DMS79 treated with DMSO at 0.1 percent for 48 hours (cell line): ENCODE measurements around the gene ATP2C2.

ENCODE experiments used
- DNase-seq: peaks from one replicate; lab custom pipeline; 2025; lab: John Stamatoyannopoulos, UW

The ATP2C2 gene

GRCh38 chr16:84476401-84476800, 108.1 kb downstream of the ATP2C2 start:
- DNase-seq: no peak

- DNase-seq: no peak
Measured at GRCh38 chr16:84477661-84478060, 109.3 kb downstream of the ATP2C2 start.

GRCh38 chr16:84478172-84478947, 110.0 kb downstream of the ATP2C2 start:
- no peak for DNase-seq

- no peak for DNase-seq
Measured at GRCh38 chr16:84479716-84480450, 111.5 kb downstream of the ATP2C2 start.

- no peak for DNase-seq
Measured at GRCh38 chr16:84481051-84481735, 112.9 kb downstream of the ATP2C2 start.

GRCh38 chr16:84482001-84482891, 113.9 kb downstream of the ATP2C2 start:
- no peak for DNase-seq

GRCh38 chr16:84482951-84483881, 114.9 kb downstream of the ATP2C2 start:
- no peak for DNase-seq

- no peak for DNase-seq
Measured at GRCh38 chr16:84483882-84484565, 115.7 kb downstream of the ATP2C2 start.

GRCh38 chr16:84484579-84485254, 116.4 kb downstream of the ATP2C2 start:
- DNase-seq: no peak

- DNase-seq: no peak
Measured at GRCh38 chr16:84485255-84486010, 117.1 kb downstream of the ATP2C2 start.

- no peak for DNase-seq
Measured at GRCh38 chr16:84486126-84486525, 117.8 kb downstream of the ATP2C2 start.

- DNase-seq: no peak
Measured at GRCh38 chr16:84486551-84487235, 118.4 kb downstream of the ATP2C2 start.

- no peak for DNase-seq
Measured at GRCh38 chr16:84487358-84487757, 119.0 kb downstream of the ATP2C2 start.

- DNase-seq: no peak
Measured at GRCh38 chr16:84489131-84489530, 120.8 kb downstream of the ATP2C2 start.

GRCh38 chr16:84495506-84495905, 127.2 kb downstream of the ATP2C2 start:
- no peak for DNase-seq

GRCh38 chr16:84496991-84497390, 128.7 kb downstream of the ATP2C2 start:
- DNase-seq: no peak

GRCh38 chr16:84497418-84498222, 129.3 kb downstream of the ATP2C2 start:
- DNase-seq: no peak
